HG03045 (cell line): Measurements from ENCODE around the gene UTF1.

Experiments
- ATAC-seq: cut with Tn5 transposase; IDR thresholded peaks from one replicate; pipeline ENCODE4 v1.9.1; 2021; ENCODE audit warnings: mild to moderate bottlenecking, moderate library complexity; ENCODE audit not compliant: unreplicated experiment

UTF1 gene

GRCh38 chr10:133243593-133243992 lies 13.6 kb downstream of the UTF1 start:
- no peak for ATAC-seq

GRCh38 chr10:133245439-133246235 lies 15.6 kb downstream of the UTF1 start:
- no peak for ATAC-seq

GRCh38 chr10:133246236-133246626 lies 16.2 kb downstream of the UTF1 start:
- ATAC-seq = no peak

GRCh38 chr10:133247681-133248333 lies 17.8 kb downstream of the UTF1 start:
- ATAC-seq = no peak

GRCh38 chr10:133248334-133248715 lies 18.3 kb downstream of the UTF1 start:
- ATAC-seq = no peak

GRCh38 chr10:133249094-133249780 lies 19.2 kb downstream of the UTF1 start:
- ATAC-seq = no peak

- ATAC-seq = no peak
Observed at GRCh38 chr10:133249975-133250754, 20.1 kb downstream of the UTF1 start.

GRCh38 chr10:133251388-133252222 lies 21.6 kb downstream of the UTF1 start:
- ATAC-seq = no peak

GRCh38 chr10:133252223-133252552 lies 22.2 kb downstream of the UTF1 start:
- no peak for ATAC-seq

- no peak for ATAC-seq
Observed at GRCh38 chr10:133253361-133253955, 23.4 kb downstream of the UTF1 start.

- ATAC-seq = no peak
Observed at GRCh38 chr10:133254421-133255120, 24.6 kb downstream of the UTF1 start.

- ATAC-seq = no peak
Observed at GRCh38 chr10:133255323-133255722, 25.3 kb downstream of the UTF1 start.

- no peak for ATAC-seq
Observed at GRCh38 chr10:133257489-133258065, 27.6 kb downstream of the UTF1 start.

GRCh38 chr10:133258066-133258817 lies 28.2 kb downstream of the UTF1 start:
- no peak for ATAC-seq

GRCh38 chr10:133258818-133259601 lies 29.0 kb downstream of the UTF1 start:
- ATAC-seq = no peak

- no peak for ATAC-seq
Observed at GRCh38 chr10:133259602-133259989, 29.6 kb downstream of the UTF1 start.

- peak; percentile 54 for ATAC-seq
Observed at GRCh38 chr10:133260895-133261725, 31.1 kb downstream of the UTF1 start.
